B cell (primary cell): ENCODE measurements around the gene DCTN4. TPM values are rescaled to one million over a fixed set of nuclear protein-coding genes. Genes with fewer than 3 reads are reported as not detected.

Experiments used
- ATAC-seq: fragments of 200-7000 bp; cut with Tn5 transposase; one replicate; pipeline ENCODE4 v1.10.0; 2021; ENCODE audit warnings: low read depth, mild to moderate bottlenecking, moderate number of reproducible peaks, moderate library complexity
- CTCF ChIA-PET: fragments of 350-600 bp; sonication (Branson Sonifier 250); formaldehyde crosslinking; loops from one replicate; lab custom pipeline; 2021; ENCODE audit warnings: antibody characterized with exemption, inconsistent platforms; lab: Charles Lee
- POLR2A ChIA-PET: fragments of 350-600 bp; sonication (Branson Sonifier 250); formaldehyde crosslinking; loops from one replicate; lab custom pipeline; 2021; ENCODE audit warnings: antibody characterized with exemption; lab: Charles Lee
- DNase-seq: peaks from one replicate; pipeline ENCODE4 v3.0.0; 2013
- H2AFZ ChIP-seq: 2 replicates; pipeline ENCODE4 v1.6.1; 2012; ENCODE audit warnings: mild to moderate bottlenecking, low read depth, low read length; ENCODE audit not compliant: insufficient read depth, poor library complexity, severe bottlenecking
- H3K27ac ChIP-seq, 2 donors: 1 replicate in 1 of 2; 2 replicates in 1 of 2; pipeline ENCODE4 v1.5.1; 2012 to 2013; ENCODE audit warnings: low read length in 2 of 2, mild to moderate bottlenecking in 2 of 2, moderate library complexity in 1 of 2
- H3K27me3 ChIP-seq, 4 experiments: fragments of 200-600 bp in 1 of 4; sonication (generic) in 1 of 4; replicated peaks in 1 of 4; 1 replicate in 2 of 4; 2 replicates in 2 of 4; pipeline versions ENCODE4 v1.6.1 to v1.7.0; 2013 to 2016; ENCODE audit warnings: low read length in 3 of 4, mild to moderate bottlenecking in 2 of 4, mixed read lengths in 1 of 4, moderate library complexity in 1 of 4; ENCODE audit not compliant: insufficient read depth in 4 of 4, control insufficient read depth in 3 of 4; ENCODE audit errors: control extremely low read depth in 1 of 4
- H3K36me3 ChIP-seq, 2 experiments: replicated peaks in 1 of 2; 1 replicate in 1 of 2; 2 replicates in 1 of 2; pipeline versions ENCODE4 v1.6.1 to v1.7.1; 2013; ENCODE audit warnings: low read length in 1 of 2; ENCODE audit not compliant: insufficient read depth in 2 of 2, control insufficient read depth in 1 of 2; ENCODE audit errors: control extremely low read depth in 1 of 2, extremely low read depth in 1 of 2
- H3K4me1 ChIP-seq, 2 donors: fragments of 200-600 bp in 1 of 2; sonication (generic) in 1 of 2; 1 replicate in 1 of 2; 2 replicates in 1 of 2; pipeline versions ENCODE4 v1.5.1 to v1.6.1; 2013 to 2017; ENCODE audit warnings: low read length in 2 of 2; ENCODE audit not compliant: control insufficient read depth in 2 of 2, insufficient read depth in 2 of 2
- H3K4me2 ChIP-seq: replicated peaks from 2 replicates; pipeline ENCODE3; 2012; ENCODE audit warnings: mild to moderate bottlenecking, low read depth, low read length; ENCODE audit not compliant: poor library complexity, severe bottlenecking
- H3K4me3 ChIP-seq, 5 experiments: fragments of 200-600 bp in 1 of 5; sonication (generic) in 1 of 5; 1 replicate in 3 of 5; 2 replicates in 2 of 5; pipeline versions ENCODE4 v1.5.1 to v1.7.0; 2011 to 2016; ENCODE audit warnings: low read length in 4 of 5, mild to moderate bottlenecking in 4 of 5, low read depth in 2 of 5, control low read depth in 1 of 5, moderate library complexity in 1 of 5; ENCODE audit not compliant: insufficient read depth in 1 of 5; ENCODE audit errors: control extremely low read depth in 1 of 5, extremely low read depth in 1 of 5
- H3K79me2 ChIP-seq: fragments of 200-600 bp; sonication (generic); one replicate; pipeline ENCODE4 v1.6.0; 2016; ENCODE audit warnings: low read length; ENCODE audit not compliant: control insufficient read depth, insufficient read depth
- H3K9ac ChIP-seq: fragments of 200-600 bp; sonication (generic); 2 replicates; pipeline ENCODE4 v1.6.1; 2017; ENCODE audit warnings: mild to moderate bottlenecking, low read length, moderate library complexity
- H3K9me3 ChIP-seq, 3 donors: one replicate each; pipeline versions ENCODE4 v1.6.1 to v1.7.1; 2013; ENCODE audit warnings: low read length in 2 of 3; ENCODE audit not compliant: control insufficient read depth in 2 of 3, insufficient read depth in 1 of 3; ENCODE audit errors: control extremely low read depth in 1 of 3
- H4K20me1 ChIP-seq: 2 replicates; pipeline ENCODE4 v1.6.0; 2012; ENCODE audit warnings: mild to moderate bottlenecking, low read length; ENCODE audit not compliant: insufficient read depth, control insufficient read depth, poor library complexity, severe bottlenecking
- H3K27ac Mint-ChIP-seq: one replicate; pipeline ENCODE4 v1.8.0; 2021; ENCODE audit warnings: mixed read lengths
- H3K27me3 Mint-ChIP-seq: one replicate; pipeline ENCODE4 v1.8.0; 2021; ENCODE audit warnings: mixed read lengths
- H3K4me1 Mint-ChIP-seq: one replicate; pipeline ENCODE4 v1.8.0; 2021; ENCODE audit warnings: mixed read lengths
- H3K4me3 Mint-ChIP-seq: one replicate; pipeline ENCODE4 v1.8.0; 2021; ENCODE audit warnings: mixed read lengths
- H3K9me3 Mint-ChIP-seq: one replicate; pipeline ENCODE4 v1.8.0; 2022; ENCODE audit warnings: mixed read lengths; ENCODE audit not compliant: insufficient read depth
- EZH2 ChIP-seq: IDR thresholded peaks from 2 replicates; pipeline ENCODE4 v1.6.1; 2012; ENCODE audit warnings: borderline replicate concordance, low read depth, mild to moderate bottlenecking, moderate library complexity, low read length; ENCODE audit not compliant: insufficient read depth, poor library complexity, severe bottlenecking
- WGBS: methylation state at CpG from one replicate; pipeline ENCODE4 v1.1.5; 2013; ENCODE audit warnings: missing lambda C conversion rate; ENCODE audit not compliant: insufficient coverage; 5-methylcytosine and 5-hydroxymethylcytosine counted together
- intact Hi-C: fragments of 100-400 bp; cut with micrococcal nuclease; formaldehyde crosslinking; loops from one replicate; pipeline ENCODE4 v1.10.0; 2022
- polyA plus RNA-seq: library from polyadenylated mRNA; depleted of rRNA; stranded (reverse); fragments of >200 nt; gene quantifications from 2 replicates; pipeline ENCODE4 v1.2.3, GENCODE V29; 2012
- total RNA-seq, 2 donors: library from RNA; stranded (reverse); fragments of 120-200 nt in 1 of 2; gene quantifications; 1 replicate in 1 of 2; 2 replicates in 1 of 2; pipeline versions ENCODE4 v1.2.3 to v1.2.4, GENCODE V29; 2013 to 2022
- TF ChIP-seq, protein P1 (sequence below): fragments of 200-600 bp; IDR thresholded peaks from one replicate; pipeline ENCODE4 v1.8.0; 2022; ENCODE audit warnings: antibody characterized with exemption, mild to moderate bottlenecking

DCTN4 gene
- total and polyA plus RNA-seq, 2 donors (not counting 1 experiment from before 2014, with no cell fraction given): 11.2 to 54.4 TPM

DNA sequence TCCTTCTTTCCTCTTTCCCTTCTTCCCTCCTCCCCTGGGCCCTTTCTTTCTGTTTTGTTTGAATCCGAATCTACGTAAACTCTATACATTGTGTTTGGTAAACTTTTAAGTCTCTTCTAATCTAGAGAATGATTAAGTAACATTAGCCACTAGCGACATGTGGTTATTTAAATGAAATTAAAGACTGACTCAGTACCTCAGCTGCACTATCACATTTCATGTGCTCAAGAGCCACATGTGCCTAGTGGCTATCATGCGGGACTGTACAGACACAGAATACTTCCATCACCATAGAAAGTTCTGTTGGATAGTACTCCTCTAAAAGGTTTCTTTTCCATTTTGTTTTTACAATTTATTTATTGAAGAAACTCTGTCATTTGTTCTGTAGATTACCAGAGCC, 29.0 kb downstream of the DCTN4 start:
- peaks cover 2% of the 10 kb centered on the region for H3K9me3 Mint-ChIP-seq
- WGBS: no CpG with 5 or more reads among the region's 4 CpGs
- ChIA-PET CTCF (no interaction called here), POLR2A (no interaction called here)
- TF ChIP-seq, protein P1, sequence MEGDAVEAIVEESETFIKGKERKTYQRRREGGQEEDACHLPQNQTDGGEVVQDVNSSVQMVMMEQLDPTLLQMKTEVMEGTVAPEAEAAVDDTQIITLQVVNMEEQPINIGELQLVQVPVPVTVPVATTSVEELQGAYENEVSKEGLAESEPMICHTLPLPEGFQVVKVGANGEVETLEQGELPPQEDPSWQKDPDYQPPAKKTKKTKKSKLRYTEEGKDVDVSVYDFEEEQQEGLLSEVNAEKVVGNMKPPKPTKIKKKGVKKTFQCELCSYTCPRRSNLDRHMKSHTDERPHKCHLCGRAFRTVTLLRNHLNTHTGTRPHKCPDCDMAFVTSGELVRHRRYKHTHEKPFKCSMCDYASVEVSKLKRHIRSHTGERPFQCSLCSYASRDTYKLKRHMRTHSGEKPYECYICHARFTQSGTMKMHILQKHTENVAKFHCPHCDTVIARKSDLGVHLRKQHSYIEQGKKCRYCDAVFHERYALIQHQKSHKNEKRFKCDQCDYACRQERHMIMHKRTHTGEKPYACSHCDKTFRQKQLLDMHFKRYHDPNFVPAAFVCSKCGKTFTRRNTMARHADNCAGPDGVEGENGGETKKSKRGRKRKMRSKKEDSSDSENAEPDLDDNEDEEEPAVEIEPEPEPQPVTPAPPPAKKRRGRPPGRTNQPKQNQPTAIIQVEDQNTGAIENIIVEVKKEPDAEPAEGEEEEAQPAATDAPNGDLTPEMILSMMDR: no peak
- no peak for TF ChIP-seq EZH2
- Histone ChIP-seq H3K79me2 (no peaks in the 10 kb centered on the region), H2AFZ (no peak overlapping the region), H3K27me3 (no peaks in the 10 kb centered on the region), H3K9ac (no peak overlapping the region), H3K4me3 (no peak overlapping the region), H4K20me1 (peaks cover 5% of the 10 kb centered on the region), H3K27ac (no peak overlapping the region), H3K4me2 (no peak overlapping the region), H3K4me1 (peaks cover 2 to 3% of the 10 kb centered on the region in 2 donors), H3K9me3 (peaks cover 0 to 7% (median 0%) of the 10 kb centered on the region in 3 donors), H3K36me3 (peaks cover 14 to 74% of the 10 kb centered on the region in 2 experiments)
- H3K27me3 Mint-ChIP-seq: no peaks in the 10 kb centered on the region
- ATAC-seq (no peak), DNase-seq (no peak)
- no peak overlapping the region for H3K4me3 Mint-ChIP-seq
- no peak overlapping the region for H3K27ac Mint-ChIP-seq
- H3K4me1 Mint-ChIP-seq: peaks cover 7% of the 10 kb centered on the region
- intact Hi-C loops: no loop called here

DNA sequence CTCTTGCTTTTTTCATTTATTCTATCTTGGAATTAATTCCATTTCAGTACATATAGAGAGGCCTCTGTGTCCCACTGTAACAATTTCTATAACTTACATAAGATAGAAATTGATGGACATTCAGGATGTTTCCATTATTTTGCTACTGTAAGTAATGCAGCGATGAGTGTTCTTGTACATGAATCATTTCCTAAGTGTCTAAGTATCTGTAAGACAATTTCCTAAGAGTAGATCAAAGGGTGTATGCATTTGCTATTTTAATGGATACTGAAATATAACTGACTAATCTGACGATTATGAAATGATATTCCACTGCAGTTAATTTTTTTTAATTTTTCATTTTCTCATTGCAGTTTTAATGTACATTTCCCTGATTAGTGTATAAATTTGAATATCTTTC, 35.0 kb downstream of the DCTN4 start:
- DNase-seq (no peak), ATAC-seq (no peak)
- Mint-ChIP-seq H3K27me3 (no peaks in the 10 kb centered on the region), H3K4me3 (no peak overlapping the region), H3K27ac (no peak overlapping the region), H3K4me1 (no peaks in the 10 kb centered on the region), H3K9me3 (no peaks in the 10 kb centered on the region)
- H3K4me3 ChIP-seq: no peak overlapping the region
- H3K36me3 ChIP-seq: peaks cover 23 to 79% of the 10 kb centered on the region in 2 experiments
- H3K9me3 ChIP-seq: no peaks in the 10 kb centered on the region
- H3K27ac ChIP-seq: no peak overlapping the region
- ChIA-PET POLR2A (no interaction called here), CTCF (no interaction called here)
- H3K27me3 ChIP-seq: no peaks in the 10 kb centered on the region
- TF ChIP-seq EZH2: no peak
- TF ChIP-seq, protein P1: no peak
- no peaks in the 10 kb centered on the region for H4K20me1 ChIP-seq
- WGBS: no CpG with 5 or more reads among the region's 2 CpGs
- H3K4me1 ChIP-seq: no peaks in the 10 kb centered on the region
- H2AFZ ChIP-seq: no peak overlapping the region
- intact Hi-C loops: no loop called here
- H3K79me2 ChIP-seq: no peaks in the 10 kb centered on the region
- H3K4me2 ChIP-seq: no peak overlapping the region
- H3K9ac ChIP-seq: no peak overlapping the region
